Activated naive CD8-positive, alpha-beta T cell treated with anti-CD3 and anti-CD28 coated beads for 36 hours (primary cell): ENCODE results near the gene AOC2. TPM values are rescaled to one million over a fixed set of nuclear protein-coding genes. Genes with fewer than 3 reads are reported as not detected.
"Not testable (repeated sequence)": the region's sequence is repeated elsewhere in the genome, so short reads cannot be mapped to it uniquely, and the experiment has no call there.

ENCODE experiments used
- DNase-seq: peaks from one replicate; pipeline ENCODE4 v3.0.0; 2021
- H3K27ac Mint-ChIP-seq: one replicate; pipeline ENCODE4 v1.8.0; 2022; ENCODE audit warnings: mild to moderate bottlenecking, moderate library complexity, mixed read lengths
- H3K27me3 Mint-ChIP-seq: one replicate; pipeline ENCODE4 v1.8.0; 2022; ENCODE audit warnings: mild to moderate bottlenecking, mixed read lengths
- H3K36me3 Mint-ChIP-seq: one replicate; pipeline ENCODE4 v1.8.0; 2021; ENCODE audit warnings: mild to moderate bottlenecking, mixed read lengths
- H3K4me1 Mint-ChIP-seq: one replicate; pipeline ENCODE4 v1.8.0; 2021; ENCODE audit warnings: mixed read lengths
- H3K4me3 Mint-ChIP-seq: one replicate; pipeline ENCODE4 v1.8.0; 2022; ENCODE audit warnings: mild to moderate bottlenecking, moderate library complexity, mixed read lengths
- H3K9me3 Mint-ChIP-seq: one replicate; pipeline ENCODE4 v1.8.0; 2022; ENCODE audit warnings: mixed read lengths
- total RNA-seq, 2 experiments: library from RNA; stranded (reverse); gene quantifications; one replicate each; pipeline ENCODE4 v1.2.3, GENCODE V29; 2021

The AOC2 gene
- total RNA-seq, 2 experiments from 2014 or later: 1.9 to 2.6 TPM

DNA sequence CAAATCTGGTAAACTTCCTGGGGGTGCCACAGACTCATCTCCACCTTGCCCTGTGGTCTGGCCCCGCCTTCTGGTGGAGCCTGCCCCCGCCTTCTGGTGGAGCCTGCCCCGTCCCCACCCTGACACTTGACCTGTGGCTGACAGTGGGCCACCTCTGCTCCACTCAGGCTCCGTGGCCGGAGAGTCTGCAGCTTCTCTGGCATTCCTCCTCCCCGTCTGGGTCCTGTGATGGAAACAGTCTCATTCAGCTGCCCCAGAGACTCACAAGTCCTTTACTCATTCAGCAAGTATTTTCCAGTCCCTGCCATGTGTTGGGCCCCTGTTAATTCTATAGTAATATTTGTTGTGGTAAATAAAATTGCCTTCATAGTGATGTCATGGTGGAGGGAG, 35.2 kb downstream of the AOC2 start:
- Mint-ChIP-seq H3K4me1 (no peaks in the 10 kb centered on the region), H3K36me3 (no peaks in the 10 kb centered on the region), H3K27me3 (peaks cover 9% of the 10 kb centered on the region), H3K9me3 (no peaks in the 10 kb centered on the region), H3K27ac (no peak overlapping the region), H3K4me3 (no peak overlapping the region)
- no peak for DNase-seq

DNA sequence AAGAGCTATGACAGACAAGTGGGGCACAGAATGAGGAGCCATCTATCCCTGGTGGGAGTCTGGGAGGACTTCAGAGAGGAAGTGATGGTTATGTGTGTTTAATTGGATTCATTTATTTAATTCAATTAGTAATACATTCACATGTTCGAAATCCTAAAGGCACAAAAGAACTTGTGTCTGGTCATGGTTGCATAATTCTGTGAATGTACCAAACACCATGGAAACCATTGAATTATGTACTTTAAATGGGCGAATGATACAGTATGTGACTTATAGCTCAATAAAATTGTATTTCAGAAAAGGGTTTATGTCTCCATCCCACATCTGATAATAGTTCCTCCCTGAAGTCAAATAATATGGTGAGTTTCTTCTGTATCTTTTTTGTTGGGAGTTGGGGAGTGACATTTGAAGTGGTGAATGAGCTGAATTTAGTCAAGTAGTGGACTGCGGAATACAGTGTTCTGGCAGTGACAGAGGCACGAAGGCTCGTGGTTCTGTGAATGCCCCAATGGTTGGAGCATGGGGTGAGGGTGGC, 36.5 kb downstream of the AOC2 start:
- Mint-ChIP-seq H3K36me3 (no peaks in the 10 kb centered on the region), H3K4me1 (no peaks in the 10 kb centered on the region), H3K4me3 (no peak overlapping the region), H3K27ac (no peak overlapping the region), H3K27me3 (peaks cover 9% of the 10 kb centered on the region), H3K9me3 (no peaks in the 10 kb centered on the region)
- DNase-seq: no peak

DNA sequence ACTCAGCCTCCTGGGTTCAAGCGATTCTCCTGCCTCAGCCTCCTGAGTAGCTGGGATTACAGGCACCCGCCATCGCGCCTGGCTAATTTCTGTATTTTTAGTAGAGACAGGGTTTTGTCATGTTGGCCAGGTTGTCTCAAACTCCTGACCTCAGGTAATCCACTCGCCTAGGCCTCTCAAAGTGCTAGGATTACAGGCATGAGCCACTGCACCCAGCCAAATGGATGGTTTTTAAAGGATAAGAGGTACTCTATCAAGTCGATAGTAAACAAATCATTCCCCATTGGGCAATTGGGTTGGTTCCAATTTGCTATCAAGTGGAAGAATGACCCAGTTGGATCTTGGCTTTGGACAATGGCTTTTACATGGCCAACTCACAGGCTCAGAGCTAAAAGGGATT, 37.3 kb downstream of the AOC2 start:
- not testable (repeated sequence) for H3K36me3 Mint-ChIP-seq, H3K4me3 Mint-ChIP-seq, H3K4me1 Mint-ChIP-seq, DNase-seq, H3K27ac Mint-ChIP-seq, H3K9me3 Mint-ChIP-seq
- peaks cover 14% of the 10 kb centered on the region for H3K27me3 Mint-ChIP-seq

DNA sequence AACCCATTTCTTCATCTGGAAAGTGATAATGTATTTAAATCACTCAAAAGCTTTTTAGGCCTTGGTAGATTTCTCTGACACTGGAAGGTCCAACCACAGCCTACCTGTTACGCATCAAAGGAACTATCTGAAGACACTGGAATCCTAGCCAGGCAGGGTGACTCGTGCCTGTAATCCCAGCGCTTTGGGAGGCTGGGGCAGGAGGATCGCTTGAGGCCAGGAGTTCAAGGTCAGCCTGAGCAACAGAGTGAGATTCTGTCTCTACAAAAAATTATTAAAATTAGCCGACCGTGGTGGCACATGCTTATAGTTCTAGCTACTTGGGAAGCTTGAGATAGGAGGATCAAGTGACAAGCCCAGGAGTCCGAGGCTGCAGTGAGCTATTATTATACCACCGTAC, 37.8 kb downstream of the AOC2 start:
- H3K36me3 Mint-ChIP-seq: no peaks in the 10 kb centered on the region
- H3K4me1 Mint-ChIP-seq: no peaks in the 10 kb centered on the region
- H3K4me3 Mint-ChIP-seq: no peak overlapping the region
- no peak overlapping the region for H3K27ac Mint-ChIP-seq
- H3K9me3 Mint-ChIP-seq: no peaks in the 10 kb centered on the region
- H3K27me3 Mint-ChIP-seq: peaks cover 16% of the 10 kb centered on the region
- DNase-seq: no peak

- Mint-ChIP-seq H3K9me3 (no peaks in the 10 kb centered on the region), H3K36me3 (no peaks in the 10 kb centered on the region), H3K27me3 (peaks cover 12% of the 10 kb centered on the region), H3K4me3 (no peak overlapping the region), H3K27ac (no peak overlapping the region), H3K4me1 (no peaks in the 10 kb centered on the region)
- DNase-seq: no peak
These were observed 39.6 kb downstream of the AOC2 start for GRCh38 chr17:42883802-42884558.

- H3K4me3 Mint-ChIP-seq, H3K27me3 Mint-ChIP-seq, H3K4me1 Mint-ChIP-seq, H3K36me3 Mint-ChIP-seq, H3K9me3 Mint-ChIP-seq, H3K27ac Mint-ChIP-seq, DNase-seq: not testable (repeated sequence)
These were observed 41.4 kb downstream of the AOC2 start for GRCh38 chr17:42885806-42886205.

- H3K9me3 Mint-ChIP-seq: no peaks in the 10 kb centered on the region
- no peak for DNase-seq
- no peak overlapping the region for H3K4me3 Mint-ChIP-seq
- no peak overlapping the region for H3K27ac Mint-ChIP-seq
- no peaks in the 10 kb centered on the region for H3K36me3 Mint-ChIP-seq
- H3K27me3 Mint-ChIP-seq: peaks cover 7% of the 10 kb centered on the region
- H3K4me1 Mint-ChIP-seq: no peaks in the 10 kb centered on the region
These were observed 42.1 kb downstream of the AOC2 start for GRCh38 chr17:42886283-42887176.

- no peaks in the 10 kb centered on the region for H3K4me1 Mint-ChIP-seq
- H3K4me3 Mint-ChIP-seq: no peak overlapping the region
- no peak for DNase-seq
- peaks cover 7% of the 10 kb centered on the region for H3K27me3 Mint-ChIP-seq
- no peaks in the 10 kb centered on the region for H3K36me3 Mint-ChIP-seq
- no peak overlapping the region for H3K27ac Mint-ChIP-seq
- no peaks in the 10 kb centered on the region for H3K9me3 Mint-ChIP-seq
These were observed 45.4 kb downstream of the AOC2 start for GRCh38 chr17:42889809-42890208.

GRCh38 chr17:42891539-42892152, 47.3 kb downstream of the AOC2 start:
- no peaks in the 10 kb centered on the region for H3K9me3 Mint-ChIP-seq
- no peak overlapping the region for H3K4me3 Mint-ChIP-seq
- no peak overlapping the region for H3K27ac Mint-ChIP-seq
- no peak for DNase-seq
- no peaks in the 10 kb centered on the region for H3K4me1 Mint-ChIP-seq
- H3K36me3 Mint-ChIP-seq: no peaks in the 10 kb centered on the region
- peaks cover 4% of the 10 kb centered on the region for H3K27me3 Mint-ChIP-seq

- no peaks in the 10 kb centered on the region for H3K36me3 Mint-ChIP-seq
- no peaks in the 10 kb centered on the region for H3K9me3 Mint-ChIP-seq
- H3K27me3 Mint-ChIP-seq: peaks cover 8% of the 10 kb centered on the region
- no peaks in the 10 kb centered on the region for H3K4me1 Mint-ChIP-seq
- H3K4me3 Mint-ChIP-seq: no peak overlapping the region
- H3K27ac Mint-ChIP-seq: no peak overlapping the region
- no peak for DNase-seq
These were observed 49.0 kb downstream of the AOC2 start for GRCh38 chr17:42893359-42893758.

DNA sequence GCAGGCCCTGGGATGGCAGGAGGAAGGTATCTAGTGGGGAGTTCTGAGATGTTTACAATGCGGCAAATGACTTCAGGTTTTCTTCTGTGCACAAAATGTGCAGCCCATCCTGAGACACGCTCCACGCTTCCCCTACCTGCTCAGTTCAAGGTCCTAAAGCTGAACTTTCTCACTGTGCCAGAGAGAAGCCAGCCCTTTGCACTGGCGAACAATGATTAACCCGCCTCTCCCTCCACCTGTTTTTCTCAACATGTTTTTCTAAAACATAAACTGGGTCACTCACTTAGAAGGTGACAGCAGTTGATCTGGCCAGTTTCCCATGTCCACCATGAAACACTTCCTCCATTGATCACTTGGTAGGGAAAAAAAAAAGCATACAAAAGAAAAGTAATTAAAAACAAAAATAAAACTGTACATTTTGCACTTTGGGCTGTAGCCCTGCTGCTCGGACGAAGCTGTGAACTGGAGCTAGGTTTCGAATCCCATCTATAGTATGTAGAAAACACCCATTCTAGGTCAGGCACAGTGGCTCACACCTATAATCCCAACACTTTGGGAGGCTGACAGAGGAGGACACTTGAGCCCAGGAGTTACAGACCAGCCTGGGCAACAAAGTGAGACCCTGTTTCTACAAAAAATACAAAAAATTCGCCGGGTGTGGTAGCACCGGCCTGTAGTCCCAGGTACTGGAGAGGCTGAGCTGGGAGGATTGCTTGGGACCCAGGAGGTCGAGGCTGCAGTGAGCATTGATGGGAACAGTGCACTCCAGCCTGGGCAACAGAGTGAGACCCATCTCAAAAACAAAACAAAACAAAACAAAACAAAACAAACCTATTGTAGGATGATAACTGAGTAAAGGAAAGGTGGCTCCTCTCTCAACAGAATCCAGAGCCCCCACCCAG, 50.2 kb downstream of the AOC2 start:
- H3K27me3 Mint-ChIP-seq: peaks cover 10% of the 10 kb centered on the region
- no peaks in the 10 kb centered on the region for H3K4me1 Mint-ChIP-seq
- H3K4me3 Mint-ChIP-seq: no peak overlapping the region
- H3K9me3 Mint-ChIP-seq: no peaks in the 10 kb centered on the region
- H3K36me3 Mint-ChIP-seq: no peaks in the 10 kb centered on the region
- H3K27ac Mint-ChIP-seq: no peak overlapping the region
- no peak for DNase-seq

- Mint-ChIP-seq H3K36me3 (no peaks in the 10 kb centered on the region), H3K9me3 (no peaks in the 10 kb centered on the region), H3K27me3 (peaks cover 10% of the 10 kb centered on the region), H3K4me3 (no peak overlapping the region), H3K4me1 (no peaks in the 10 kb centered on the region), H3K27ac (no peak overlapping the region)
- DNase-seq: no peak
These were observed 50.8 kb downstream of the AOC2 start for GRCh38 chr17:42895185-42895555.

DNA sequence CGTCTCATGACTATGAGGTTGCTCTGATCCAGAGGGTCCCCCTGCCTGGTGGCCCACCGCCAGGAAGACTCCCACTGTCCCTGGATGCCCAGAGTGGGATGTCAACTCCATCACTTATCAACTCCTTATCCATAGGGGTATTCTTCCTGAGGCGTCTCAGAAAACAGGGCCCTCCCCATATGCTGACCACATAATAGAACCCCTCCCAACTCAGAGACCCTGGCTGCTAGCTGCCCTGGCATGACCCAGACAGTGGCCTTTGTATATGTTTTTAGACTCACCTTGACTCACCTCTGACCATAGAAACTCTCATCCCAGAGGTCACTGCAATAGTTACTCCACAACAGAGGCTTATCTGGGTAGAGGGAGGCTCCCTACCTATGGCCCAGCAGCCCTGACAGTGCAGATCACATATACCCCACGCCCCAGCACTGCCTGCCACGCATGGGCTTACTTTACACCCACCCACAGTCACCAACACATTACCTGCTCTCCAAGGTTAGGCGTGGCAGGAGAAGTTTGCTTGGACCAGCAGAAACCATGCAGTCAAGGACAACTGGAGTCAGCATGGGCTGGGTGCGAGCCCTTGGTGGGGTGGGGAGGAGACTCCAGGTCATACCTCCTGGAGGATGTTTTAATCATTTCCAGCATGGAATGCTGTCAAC, 53.9 kb downstream of the AOC2 start:
- Mint-ChIP-seq H3K4me1 (no peaks in the 10 kb centered on the region), H3K9me3 (no peaks in the 10 kb centered on the region), H3K4me3 (no peak overlapping the region), H3K36me3 (no peaks in the 10 kb centered on the region), H3K27ac (no peak overlapping the region), H3K27me3 (peaks cover 18% of the 10 kb centered on the region)
- DNase-seq: no peak

DNA sequence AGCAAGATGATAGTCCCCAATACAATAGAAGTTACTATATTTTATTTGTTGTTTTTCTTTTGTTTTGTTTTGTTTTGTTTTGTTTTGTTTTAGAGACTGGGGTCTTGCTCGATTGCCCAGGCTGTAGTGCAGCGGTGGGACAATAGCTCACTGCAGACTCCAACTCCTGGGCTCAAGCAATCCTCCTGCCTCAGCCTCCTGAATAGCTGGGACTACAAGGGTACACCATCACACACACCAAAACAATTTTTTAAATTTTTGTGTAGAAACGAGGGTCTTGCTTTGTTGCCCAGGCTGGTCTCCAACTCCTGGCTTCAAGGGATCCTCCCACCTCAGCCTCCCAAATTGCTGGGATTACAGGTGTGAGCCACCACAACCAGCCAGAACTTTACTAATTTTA, 55.6 kb downstream of the AOC2 start:
- not testable (repeated sequence) for H3K27ac Mint-ChIP-seq, H3K4me3 Mint-ChIP-seq, DNase-seq, H3K36me3 Mint-ChIP-seq, H3K9me3 Mint-ChIP-seq, H3K4me1 Mint-ChIP-seq
- peaks cover 18% of the 10 kb centered on the region for H3K27me3 Mint-ChIP-seq
